ENCODE data around the gene BICDL2.
A peak's percentile ranks its signal among the peaks of the same experiment; 100 is the strongest.

Gene BICDL2

GRCh38 chr16:3019594-3020246 lies 17.0 kb downstream of the BICDL2 start:
- Histone ChIP-seq H3K36me3 (ENCODE audit: control insufficient read depth, insufficient read depth, low read length) (no peaks in the 10 kb centered on the region), H3K4me3 (ENCODE audit: insufficient read depth, low read depth, low read length) (peak overlapping the region; percentile 56), H3K27ac (ENCODE audit: insufficient read depth, low read depth, low read length, poor library complexity, severe bottlenecking) (no peak overlapping the region), H3K4me1 (ENCODE audit: control insufficient read depth, insufficient read depth, low read length) (peaks cover 29% of the 10 kb centered on the region), H3K27me3 (ENCODE audit: control insufficient read depth, insufficient read depth, low read length, poor library complexity, severe bottlenecking) (peaks cover 5% of the 10 kb centered on the region), H3K9me3 (ENCODE audit: control insufficient read depth, low read length) (no peaks in the 10 kb centered on the region)
- WGBS, 2 experiments = 48% methylated on average over 39 to 40 of the region's 40 CpGs

- H3K27me3 ChIP-seq (ENCODE audit: control insufficient read depth, insufficient read depth, low read length, poor library complexity, severe bottlenecking) = peaks cover 16% of the 10 kb centered on the region
- WGBS, 2 experiments = 1% methylated on average over 52 of the region's 52 CpGs
- H3K27ac ChIP-seq (ENCODE audit: insufficient read depth, low read depth, low read length, poor library complexity, severe bottlenecking) = peak within 1 kb of the TSS; percentile 61
- H3K4me1 ChIP-seq (ENCODE audit: control insufficient read depth, insufficient read depth, low read length) = peaks cover 31% of the 10 kb centered on the region
- H3K9me3 ChIP-seq (ENCODE audit: control insufficient read depth, low read length) = no peaks in the 10 kb centered on the region
- H3K36me3 ChIP-seq (ENCODE audit: control insufficient read depth, insufficient read depth, low read length) = no peaks in the 10 kb centered on the region
- H3K4me3 ChIP-seq (ENCODE audit: insufficient read depth, low read depth, low read length) = peak within 1 kb of the TSS; percentile 58
Measured at GRCh38 chr16:3017794-3018506, 18.8 kb downstream of the BICDL2 start, which contains the start of gene CLDN6. Gene CLDN6 (minus strand): TSS chr16:3018183. CDS start chr16:3016021, 2,162 bp downstream.

- peak overlapping the region; percentile 58 for H3K4me3 ChIP-seq (ENCODE audit: insufficient read depth, low read depth, low read length)
- 1% methylated on average over 20 of the region's 20 CpGs for WGBS, 2 experiments
- H3K4me1 ChIP-seq (ENCODE audit: control insufficient read depth, insufficient read depth, low read length) = peaks cover 25% of the 10 kb centered on the region
- H3K36me3 ChIP-seq (ENCODE audit: control insufficient read depth, insufficient read depth, low read length) = no peaks in the 10 kb centered on the region
- no peaks in the 10 kb centered on the region for H3K9me3 ChIP-seq (ENCODE audit: control insufficient read depth, low read length)
- H3K27me3 ChIP-seq (ENCODE audit: control insufficient read depth, insufficient read depth, low read length, poor library complexity, severe bottlenecking) = peaks cover 22% of the 10 kb centered on the region
- H3K27ac ChIP-seq (ENCODE audit: insufficient read depth, low read depth, low read length, poor library complexity, severe bottlenecking) = peak overlapping the region; percentile 61
Measured at GRCh38 chr16:3017344-3017743, 19.4 kb downstream of the BICDL2 start.

GRCh38 chr16:3015865-3016521 lies 20.8 kb downstream of the BICDL2 start:
- no peak overlapping the region for H3K27ac ChIP-seq (ENCODE audit: insufficient read depth, low read depth, low read length, poor library complexity, severe bottlenecking)
- WGBS, 2 experiments = 84% methylated on average over 13 of the region's 13 CpGs

GRCh38 chr16:3014971-3015370 lies 21.8 kb downstream of the BICDL2 start:
- peaks cover 33% of the 10 kb centered on the region for H3K27me3 ChIP-seq (ENCODE audit: control insufficient read depth, insufficient read depth, low read length, poor library complexity, severe bottlenecking)
- no peaks in the 10 kb centered on the region for H3K36me3 ChIP-seq (ENCODE audit: control insufficient read depth, insufficient read depth, low read length)
- H3K9me3 ChIP-seq (ENCODE audit: control insufficient read depth, low read length) = no peaks in the 10 kb centered on the region
- WGBS, 2 experiments = 92 to 93% methylated on average over 6 of the region's 6 CpGs
- peaks cover 17% of the 10 kb centered on the region for H3K4me1 ChIP-seq (ENCODE audit: control insufficient read depth, insufficient read depth, low read length)
- H3K27ac ChIP-seq (ENCODE audit: insufficient read depth, low read depth, low read length, poor library complexity, severe bottlenecking) = no peak overlapping the region
- H3K4me3 ChIP-seq (ENCODE audit: insufficient read depth, low read depth, low read length) = no peak overlapping the region

More at GRCh38 chr16:3015865-3016521, 20.8 kb downstream of the BICDL2 start:
- H3K4me1 ChIP-seq (ENCODE audit: control insufficient read depth, insufficient read depth, low read length) = peaks cover 14% of the 10 kb centered on the region
- H3K9me3 ChIP-seq (ENCODE audit: control insufficient read depth, low read length) = no peaks in the 10 kb centered on the region
- H3K36me3 ChIP-seq (ENCODE audit: control insufficient read depth, insufficient read depth, low read length) = no peaks in the 10 kb centered on the region
- H3K4me3 ChIP-seq (ENCODE audit: insufficient read depth, low read depth, low read length) = no peak overlapping the region
- H3K27me3 ChIP-seq (ENCODE audit: control insufficient read depth, insufficient read depth, low read length, poor library complexity, severe bottlenecking) = peaks cover 33% of the 10 kb centered on the region

GRCh38 chr16:3013998-3014690 lies 22.6 kb downstream of the BICDL2 start:
- Histone ChIP-seq H3K36me3 (ENCODE audit: control insufficient read depth, insufficient read depth, low read length) (no peaks in the 10 kb centered on the region), H3K27me3 (ENCODE audit: control insufficient read depth, insufficient read depth, low read length, poor library complexity, severe bottlenecking) (peaks cover 33% of the 10 kb centered on the region), H3K4me1 (ENCODE audit: control insufficient read depth, insufficient read depth, low read length) (peaks cover 22% of the 10 kb centered on the region), H3K9me3 (ENCODE audit: control insufficient read depth, low read length) (no peaks in the 10 kb centered on the region), H3K27ac (ENCODE audit: insufficient read depth, low read depth, low read length, poor library complexity, severe bottlenecking) (no peak overlapping the region), H3K4me3 (ENCODE audit: insufficient read depth, low read depth, low read length) (no peak overlapping the region)
- 79 to 81% methylated on average over 12 of the region's 12 CpGs for WGBS, 2 experiments

GRCh38 chr16:3013491-3013951 lies 23.2 kb downstream of the BICDL2 start:
- peaks cover 38% of the 10 kb centered on the region for H3K27me3 ChIP-seq (ENCODE audit: control insufficient read depth, insufficient read depth, low read length, poor library complexity, severe bottlenecking)
- no peaks in the 10 kb centered on the region for H3K9me3 ChIP-seq (ENCODE audit: control insufficient read depth, low read length)
- H3K36me3 ChIP-seq (ENCODE audit: control insufficient read depth, insufficient read depth, low read length) = no peaks in the 10 kb centered on the region
- 74 to 76% methylated on average over 27 of the region's 27 CpGs for WGBS, 2 experiments
- H3K4me3 ChIP-seq (ENCODE audit: insufficient read depth, low read depth, low read length) = no peak overlapping the region
- no peak overlapping the region for H3K27ac ChIP-seq (ENCODE audit: insufficient read depth, low read depth, low read length, poor library complexity, severe bottlenecking)
- H3K4me1 ChIP-seq (ENCODE audit: control insufficient read depth, insufficient read depth, low read length) = peaks cover 25% of the 10 kb centered on the region

GRCh38 chr16:3012828-3013420 lies 23.8 kb downstream of the BICDL2 start, which contains the start of gene CLDN9:
Gene CLDN9 (plus strand): TSS chr16:3012923. CDS start chr16:3013363, 440 bp downstream.
- H3K4me1 ChIP-seq (ENCODE audit: control insufficient read depth, insufficient read depth, low read length) = peaks cover 29% of the 10 kb centered on the region
- no peaks in the 10 kb centered on the region for H3K36me3 ChIP-seq (ENCODE audit: control insufficient read depth, insufficient read depth, low read length)
- no peak within 1 kb of the TSS for H3K27ac ChIP-seq (ENCODE audit: insufficient read depth, low read depth, low read length, poor library complexity, severe bottlenecking)
- peak within 1 kb of the TSS; percentile 2 for H3K4me3 ChIP-seq (ENCODE audit: insufficient read depth, low read depth, low read length)
- H3K9me3 ChIP-seq (ENCODE audit: control insufficient read depth, low read length) = no peaks in the 10 kb centered on the region
- WGBS, 2 experiments = 25 to 26% methylated on average over 27 of the region's 27 CpGs
- H3K27me3 ChIP-seq (ENCODE audit: control insufficient read depth, insufficient read depth, low read length, poor library complexity, severe bottlenecking) = peaks cover 44% of the 10 kb centered on the region

DNA sequence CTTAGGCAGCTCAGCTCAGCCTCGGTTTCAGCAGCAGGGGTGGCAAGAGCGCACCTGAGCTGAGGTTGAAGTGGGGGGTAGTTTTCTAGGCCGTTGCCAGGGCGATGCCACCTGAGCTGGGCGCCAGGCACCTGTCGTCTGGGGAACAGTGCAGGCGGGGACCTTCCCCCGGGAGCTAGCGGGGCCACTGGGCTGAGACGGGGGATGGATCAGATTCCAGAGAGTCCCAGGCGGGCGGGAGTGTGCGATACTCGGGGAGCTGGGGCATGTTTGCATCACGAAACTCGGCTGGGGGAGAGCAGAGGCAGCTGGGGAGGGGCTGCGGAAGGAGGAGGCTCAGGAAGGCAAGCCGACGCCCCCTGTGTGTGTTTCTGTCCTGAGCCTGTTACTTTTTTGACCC lies 24.5 kb downstream of the BICDL2 start:
- peaks cover 48% of the 10 kb centered on the region for H3K27me3 ChIP-seq (ENCODE audit: control insufficient read depth, insufficient read depth, low read length, poor library complexity, severe bottlenecking)
- no peaks in the 10 kb centered on the region for H3K36me3 ChIP-seq (ENCODE audit: control insufficient read depth, insufficient read depth, low read length)
- no peak overlapping the region for H3K27ac ChIP-seq (ENCODE audit: insufficient read depth, low read depth, low read length, poor library complexity, severe bottlenecking)
- H3K9me3 ChIP-seq (ENCODE audit: control insufficient read depth, low read length) = no peaks in the 10 kb centered on the region
- 17% methylated on average over 19 of the region's 19 CpGs for WGBS, 2 experiments
- peaks cover 35% of the 10 kb centered on the region for H3K4me1 ChIP-seq (ENCODE audit: control insufficient read depth, insufficient read depth, low read length)
- peak overlapping the region; percentile 2 for H3K4me3 ChIP-seq (ENCODE audit: insufficient read depth, low read depth, low read length)
